Adrenal gland (tissue), 5 donors: ENCODE results near the gene FOXP4.

Experiments
- POLR2A ChIP-seq, 2 donors: fragments of 450-650 bp; IDR thresholded peaks; one replicate each; pipeline ENCODE4 v1.6.1; 2017; ENCODE audit warnings: antibody characterized with exemption in 2 of 2, mild to moderate bottlenecking in 2 of 2, moderate library complexity in 1 of 2
- TF ChIP-seq, protein P1 (sequence below), 6 experiments: fragments of 450-650 bp in 4 of 6; fragments of 200-600 bp in 2 of 6; sonication (generic) in 1 of 6; IDR thresholded peaks; 1 replicate in 5 of 6; 2 replicates in 1 of 6; pipeline versions ENCODE4 v1.5.1 to v1.8.0; 2016 to 2021; ENCODE audit warnings: antibody characterized with exemption in 6 of 6, mild to moderate bottlenecking in 2 of 6, moderate library complexity in 1 of 6
- donor health status: DM: no; HTN: no; CAD: no.

DNA sequence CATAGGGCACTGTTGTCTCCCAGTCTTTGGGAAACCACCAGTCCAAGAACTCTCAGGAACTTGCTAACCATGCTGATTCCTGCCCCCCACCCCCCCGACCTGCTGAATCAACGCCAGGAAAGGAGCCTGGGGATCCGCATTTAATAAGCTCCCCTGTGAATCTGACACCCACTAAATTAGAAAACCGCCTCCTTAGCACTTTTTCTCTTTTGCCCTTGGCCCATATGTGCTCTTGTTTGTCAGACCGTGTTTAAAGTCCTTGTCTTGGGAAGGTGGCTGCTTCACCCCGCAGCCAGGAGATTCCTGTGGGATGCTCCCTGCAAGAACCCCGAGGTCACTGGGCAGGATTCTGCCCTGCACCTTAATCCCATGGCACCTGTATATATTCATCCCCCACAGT lies 15.7 kb upstream of the FOXP4 start:
- TF ChIP-seq, protein P1, sequence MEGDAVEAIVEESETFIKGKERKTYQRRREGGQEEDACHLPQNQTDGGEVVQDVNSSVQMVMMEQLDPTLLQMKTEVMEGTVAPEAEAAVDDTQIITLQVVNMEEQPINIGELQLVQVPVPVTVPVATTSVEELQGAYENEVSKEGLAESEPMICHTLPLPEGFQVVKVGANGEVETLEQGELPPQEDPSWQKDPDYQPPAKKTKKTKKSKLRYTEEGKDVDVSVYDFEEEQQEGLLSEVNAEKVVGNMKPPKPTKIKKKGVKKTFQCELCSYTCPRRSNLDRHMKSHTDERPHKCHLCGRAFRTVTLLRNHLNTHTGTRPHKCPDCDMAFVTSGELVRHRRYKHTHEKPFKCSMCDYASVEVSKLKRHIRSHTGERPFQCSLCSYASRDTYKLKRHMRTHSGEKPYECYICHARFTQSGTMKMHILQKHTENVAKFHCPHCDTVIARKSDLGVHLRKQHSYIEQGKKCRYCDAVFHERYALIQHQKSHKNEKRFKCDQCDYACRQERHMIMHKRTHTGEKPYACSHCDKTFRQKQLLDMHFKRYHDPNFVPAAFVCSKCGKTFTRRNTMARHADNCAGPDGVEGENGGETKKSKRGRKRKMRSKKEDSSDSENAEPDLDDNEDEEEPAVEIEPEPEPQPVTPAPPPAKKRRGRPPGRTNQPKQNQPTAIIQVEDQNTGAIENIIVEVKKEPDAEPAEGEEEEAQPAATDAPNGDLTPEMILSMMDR (IDR thresholded peaks at IDR 0.05): no peak
- TF ChIP-seq POLR2A (IDR thresholded peaks at IDR 0.05): no peak
